ENCODE results near the gene MED13L.
"Not testable (repeated sequence)": the region's sequence is repeated elsewhere in the genome, so short reads cannot be mapped to it uniquely, and the experiment has no call there.

Gene MED13L

GRCh38 chr12:116302166-116303058, 24.9 kb upstream of the MED13L start:
- no peak for DNase-seq

DNA sequence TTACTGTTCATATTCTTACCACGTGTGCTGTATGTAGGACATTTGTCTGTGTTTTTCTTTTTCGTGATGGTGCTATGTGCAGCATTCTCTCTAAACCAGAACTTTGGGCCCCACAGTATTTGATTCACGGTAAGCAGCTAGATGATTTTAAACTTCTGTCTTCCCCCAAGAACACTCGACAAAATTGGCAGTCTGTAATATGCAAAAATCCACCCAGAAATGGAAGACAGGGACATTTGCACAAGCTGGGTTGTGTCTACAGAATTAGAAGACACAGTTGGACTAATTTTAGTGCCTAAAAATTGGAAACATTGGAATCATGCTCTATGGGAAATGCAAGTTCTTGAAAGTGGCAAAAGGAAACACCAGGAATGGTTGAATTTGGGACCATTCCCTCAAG, 24.1 kb upstream of the MED13L start:
- DNase-seq = no peak

DNA sequence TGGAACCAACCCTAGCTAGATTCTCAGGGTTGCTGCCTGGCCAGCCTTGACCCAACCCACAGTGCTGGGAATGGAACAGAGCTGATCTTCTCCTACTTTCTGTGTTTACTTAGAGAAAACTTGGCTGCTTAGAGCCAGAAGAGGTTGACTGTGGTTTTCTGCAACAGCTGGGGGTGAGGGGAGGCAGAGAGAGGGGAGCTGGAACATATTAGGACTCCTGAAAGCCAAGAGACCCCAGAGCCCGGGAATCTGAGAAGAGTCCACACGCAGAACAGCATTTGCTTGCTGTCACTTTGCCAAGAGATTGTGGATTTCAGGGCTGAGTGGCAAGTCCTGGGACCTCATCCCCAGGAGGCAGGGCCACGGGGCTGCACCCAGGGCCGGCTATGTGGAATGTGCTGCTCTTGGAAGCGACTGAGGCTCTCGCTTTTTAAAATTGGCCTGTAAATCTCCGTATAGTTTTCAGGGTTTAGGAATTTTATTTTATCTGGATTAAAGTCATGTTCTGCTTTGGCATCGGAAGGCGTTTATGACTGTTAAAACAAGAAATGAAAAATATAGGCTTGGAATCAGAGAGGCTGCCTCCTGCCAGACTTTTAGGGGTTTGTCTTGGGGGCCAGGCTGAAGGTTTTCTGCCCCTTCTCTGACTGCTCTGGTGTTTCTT, 22.3 kb upstream of the MED13L start:
- no peak for DNase-seq

- DNase-seq = no peak
Measured at GRCh38 chr12:116299064-116299463, 21.6 kb upstream of the MED13L start.

GRCh38 chr12:116298578-116298977, 21.1 kb upstream of the MED13L start:
- DNase-seq = no peak

DNA sequence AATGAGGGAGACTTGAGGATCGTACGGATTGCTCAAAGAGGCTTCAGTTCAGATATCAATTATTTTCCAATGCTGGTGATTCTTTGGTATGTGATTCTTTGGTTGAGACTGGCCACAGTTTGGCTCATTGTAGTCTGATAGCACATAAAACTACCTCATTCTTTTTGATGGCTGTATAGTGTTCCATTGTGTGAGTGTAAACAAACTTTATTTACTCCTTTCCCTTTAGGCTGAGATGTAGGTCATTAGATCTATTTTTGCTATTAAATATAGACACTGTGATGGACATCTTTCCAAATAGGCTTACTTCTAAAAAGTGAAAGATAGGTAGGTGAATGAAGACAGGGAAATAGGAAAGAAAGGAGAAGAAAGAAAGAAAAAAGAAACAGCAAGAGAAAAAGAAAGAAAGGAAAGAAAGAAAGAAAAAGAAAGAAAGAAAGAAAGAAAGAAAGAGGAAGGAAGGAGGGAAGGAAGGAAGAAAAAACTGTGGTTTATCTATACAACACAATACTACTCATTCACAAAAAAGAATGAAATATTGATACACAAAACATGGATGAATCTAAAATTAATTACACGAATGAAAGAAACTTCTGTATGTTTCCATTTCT, 19.8 kb upstream of the MED13L start:
- DNase-seq = no peak

DNA sequence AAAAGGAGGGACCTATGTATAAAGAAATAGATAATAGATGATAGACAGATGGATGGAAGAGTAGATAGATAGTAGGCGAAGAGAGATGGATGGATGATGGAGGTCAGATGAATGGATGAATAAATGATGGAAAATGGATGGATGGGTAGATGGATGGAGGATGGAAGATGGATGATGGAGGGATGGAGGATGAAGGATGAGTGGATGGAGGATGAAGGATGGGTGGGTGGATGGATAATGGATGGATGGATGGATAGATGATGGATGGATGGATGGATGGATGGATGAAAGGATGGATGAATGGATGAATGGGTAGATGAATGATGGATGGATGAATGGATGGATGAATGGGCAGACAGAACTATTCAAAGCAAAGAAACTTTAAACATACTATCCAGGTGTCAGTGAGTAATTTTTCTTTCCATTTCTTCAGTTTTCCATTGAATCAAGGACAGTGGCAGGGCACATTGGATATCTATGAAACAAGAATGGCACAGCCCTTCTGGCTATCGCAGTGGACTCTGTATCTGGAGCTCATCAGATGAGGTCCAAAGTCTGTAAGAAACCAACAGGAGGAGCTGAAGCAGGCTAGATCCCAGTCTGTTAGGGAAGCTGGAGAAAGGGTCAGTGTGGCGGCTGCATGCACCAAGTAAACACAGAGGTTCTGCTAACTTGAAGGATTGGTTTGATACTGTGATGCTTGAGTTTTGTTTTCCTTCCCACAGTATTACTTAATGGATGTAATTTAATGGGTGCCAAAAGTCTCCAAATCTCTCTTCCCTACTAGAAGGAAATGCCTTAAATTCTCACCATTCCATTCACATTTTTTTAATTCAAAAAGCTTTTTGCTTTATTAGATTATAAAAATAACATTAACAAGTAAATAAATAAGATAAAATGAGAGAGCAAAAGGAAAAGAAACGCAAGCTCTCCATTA, 18.1 kb upstream of the MED13L start:
- DNase-seq = no peak

DNA sequence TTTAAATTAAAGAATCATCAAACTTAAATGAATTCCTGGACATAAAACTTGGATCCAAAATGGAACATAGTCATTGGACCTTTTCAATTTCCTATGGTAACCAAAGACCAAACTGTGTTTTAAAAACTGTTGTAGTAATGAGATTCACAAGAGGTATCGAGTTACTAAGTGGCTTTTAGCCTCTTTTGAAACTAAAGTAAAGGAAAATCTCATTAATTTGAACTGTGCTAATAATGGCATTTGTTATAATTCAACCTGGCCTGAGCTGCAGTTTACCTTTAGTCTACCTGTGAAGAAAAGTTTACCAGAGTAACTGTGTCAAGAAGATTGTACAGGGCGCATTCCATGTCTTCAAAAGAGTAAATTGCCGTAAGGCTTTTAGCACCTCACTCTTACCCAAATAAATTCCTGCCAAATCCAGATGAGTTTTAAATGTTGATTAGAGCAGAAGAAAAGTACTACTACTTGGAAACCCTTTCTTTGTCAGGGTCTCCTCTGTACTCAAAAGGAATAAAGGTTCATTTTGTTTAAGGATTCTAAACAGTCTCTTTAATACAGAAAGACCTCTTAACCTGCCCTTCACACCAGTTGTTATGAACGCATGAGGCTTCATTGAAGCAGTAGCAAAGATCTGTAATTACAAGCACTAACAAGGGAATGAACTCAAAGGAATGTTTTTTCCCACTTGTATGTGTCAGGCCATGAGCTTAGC, 17.1 kb upstream of the MED13L start:
- DNase-seq = peak; percentile 31

- no peak for DNase-seq
Measured at GRCh38 chr12:116293687-116294453, 16.4 kb upstream of the MED13L start.

GRCh38 chr12:116291218-116291617, 13.7 kb upstream of the MED13L start:
- no peak for DNase-seq

DNA sequence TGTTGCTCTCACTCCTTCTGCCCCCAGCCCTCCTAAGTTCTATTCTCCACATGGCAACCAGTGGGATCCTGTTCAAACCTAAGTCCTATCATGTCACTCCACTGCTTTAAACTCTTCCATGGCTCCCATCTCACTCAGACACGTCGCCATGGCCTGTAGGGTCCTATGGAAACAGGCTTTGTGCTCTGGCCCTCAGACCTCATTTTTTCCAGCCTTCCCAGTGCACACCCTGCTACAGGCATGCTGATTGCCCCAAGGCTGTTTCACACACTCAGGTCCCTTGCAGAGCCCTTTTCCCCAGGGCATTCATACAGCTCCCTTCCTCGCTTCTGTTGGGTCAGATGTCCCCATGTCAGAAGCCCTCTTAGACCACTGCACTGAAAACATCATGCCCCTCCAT, 11.2 kb upstream of the MED13L start:
- DNase-seq = no peak

DNA sequence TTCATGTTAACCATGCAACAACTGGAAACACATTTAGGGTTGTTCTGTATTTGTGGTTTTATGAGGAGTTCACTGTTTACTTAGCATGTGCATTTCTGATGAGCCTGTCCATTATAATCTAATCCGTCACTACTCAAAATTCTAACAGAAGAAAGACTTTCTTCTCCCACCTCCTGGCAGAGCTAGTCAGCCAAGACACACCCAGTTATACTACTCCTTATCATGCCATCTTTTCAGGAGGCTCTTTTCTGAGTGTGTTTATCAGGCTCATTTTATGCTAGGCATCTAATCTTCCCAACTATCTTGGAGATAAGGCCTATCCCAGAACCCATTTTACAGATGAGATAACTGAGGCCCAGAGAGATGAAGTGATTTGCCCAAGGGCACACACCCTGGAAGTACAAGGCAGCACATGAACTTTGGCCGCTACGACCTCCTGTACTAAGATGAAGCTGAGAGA, 10.4 kb upstream of the MED13L start:
- DNase-seq = no peak

DNA sequence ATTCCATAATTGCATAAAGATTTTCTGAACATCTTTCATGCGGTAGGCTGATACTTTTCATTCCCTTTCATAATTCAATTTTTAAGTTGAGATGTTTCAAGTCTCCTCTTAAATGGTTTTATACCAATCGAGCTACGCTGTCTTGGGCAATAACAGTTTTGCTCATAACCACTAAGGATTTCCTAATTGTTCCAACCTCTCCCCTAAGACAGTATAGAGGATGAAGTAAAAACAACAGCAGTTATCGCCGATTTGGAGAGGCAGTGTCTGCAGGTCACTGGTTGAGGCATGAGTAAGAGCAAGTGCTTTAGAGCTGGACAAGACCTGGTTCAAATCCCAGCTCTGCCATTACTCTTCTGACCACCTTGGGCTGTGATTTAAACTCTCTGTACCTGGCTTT, 6.9 kb upstream of the MED13L start:
- no peak for DNase-seq

GRCh38 chr12:116283881-116284280, 6.4 kb upstream of the MED13L start:
- not testable (repeated sequence) for DNase-seq

- DNase-seq = no peak
Measured at GRCh38 chr12:116282371-116283286, 5.1 kb upstream of the MED13L start.

GRCh38 chr12:116280595-116281290, 3.2 kb upstream of the MED13L start:
- DNase-seq = no peak

- no peak for DNase-seq
Measured at GRCh38 chr12:116278667-116279066, 1.2 kb upstream of the MED13L start.

DNA sequence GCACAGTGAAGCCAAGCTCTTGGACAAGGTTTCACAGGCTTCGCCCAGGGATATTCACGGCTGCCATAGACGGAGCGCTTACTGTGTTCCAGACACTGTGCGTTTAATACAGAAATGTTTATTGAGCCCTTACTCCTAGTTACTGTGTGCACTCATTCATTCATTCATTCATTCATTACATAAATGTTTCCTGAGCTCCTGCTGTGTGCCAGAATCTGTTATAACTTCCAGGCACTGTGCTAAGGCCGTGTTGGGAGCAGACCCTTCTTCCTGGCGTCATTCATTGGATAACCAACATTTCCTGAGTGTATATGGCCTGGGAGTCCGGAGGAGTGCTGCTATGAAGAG, 760 bp upstream of the MED13L start:
- DNase-seq = no peak

DNA sequence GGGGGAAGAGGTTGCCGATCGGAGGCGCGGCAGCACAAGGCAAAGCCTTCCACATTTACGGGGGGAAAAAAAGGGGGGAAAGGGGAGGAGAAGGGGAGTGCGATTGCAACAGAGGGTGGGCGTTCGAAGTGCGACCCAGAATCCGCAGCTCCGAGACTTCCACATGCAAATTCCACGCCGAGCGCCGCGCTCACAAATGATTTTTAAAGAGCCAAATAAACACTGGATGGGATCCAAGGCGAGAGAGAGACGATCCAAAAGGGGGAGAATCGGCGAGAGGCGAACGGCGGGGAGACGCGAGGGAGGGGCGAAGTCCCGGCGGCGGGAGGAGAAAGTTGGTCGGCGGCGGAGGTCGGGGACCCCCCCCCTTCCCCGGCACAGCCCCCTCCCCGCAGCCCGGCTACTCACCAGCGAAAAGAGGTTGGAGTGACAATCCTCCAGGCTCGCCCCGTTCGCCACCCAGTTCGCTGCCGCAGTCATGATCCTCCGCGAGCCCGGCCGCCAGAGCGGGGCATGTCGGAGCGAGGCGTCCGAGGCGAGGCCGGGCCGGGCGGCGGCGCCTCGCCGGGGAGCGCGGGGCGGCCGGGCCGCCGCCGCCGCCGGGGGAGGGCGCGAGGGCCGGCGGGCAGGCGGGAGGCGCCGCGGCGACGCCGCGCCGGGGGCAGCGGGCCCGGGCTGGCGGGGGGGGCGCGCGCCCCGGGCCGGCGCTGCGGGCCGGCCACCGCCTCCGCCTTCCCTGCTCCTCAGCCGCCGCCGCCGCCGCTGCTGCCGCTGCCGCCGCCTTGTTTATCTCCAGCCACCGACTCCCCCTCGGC, 634 bp downstream of the MED13L start:
- peak; percentile 61 for DNase-seq

Measured in NCI-H1105 (cell line).